ENCODE results near the gene LGI4. TPM values are rescaled to one million over a fixed set of nuclear protein-coding genes. Genes with fewer than 3 reads are reported as not detected.
A peak's percentile ranks its signal among the peaks of the same experiment; 100 is the strongest.

Gene LGI4
- total RNA-seq (under 1 TPM in 1 of 2 experiments, not detected in 1; 0.18 TPM), polyA plus RNA-seq (not detected)

- no peaks in the 10 kb centered on the region for H3K27me3 ChIP-seq (ENCODE audit: insufficient read depth, low read length, poor library complexity, severe bottlenecking)
- no peaks in the 10 kb centered on the region for H3K9me3 ChIP-seq (ENCODE audit: low read length)
- ChIA-PET POLR2A (no interaction called here), CTCF (interaction anchor here (1.0 to 1.4 kb wide), 4 partner anchors 10 to 91 kb away, joined by 3 to 4 read pairs (median 3); no protein-coding TSS in a partner anchor)
- H3K27ac ChIP-seq (ENCODE audit: low read depth, low read length), result no peak within 1 kb of the TSS
- DNase-seq, result no peak
- H3K36me3 Mint-ChIP-seq, result no peaks in the 10 kb centered on the region
- H3K36me3 ChIP-seq (ENCODE audit: insufficient read depth, low read length), result no peaks in the 10 kb centered on the region
- H3K4me1 ChIP-seq (ENCODE audit: insufficient read depth, low read length), result no peaks in the 10 kb centered on the region
- peaks cover 0 to 4% of the 10 kb centered on the region in 2 donors for H3K27me3 Mint-ChIP-seq
- H3K4me1 Mint-ChIP-seq, result peaks cover 0 to 10% (median 7%) of the 10 kb centered on the region in 3 donors
- no peaks in the 10 kb centered on the region for H3K9me3 Mint-ChIP-seq
- H3K27ac Mint-ChIP-seq, result peak within 1 kb of the TSS in 3 of 8 donors; percentile 5 to 76 (median 18)
- H3K4me3 Mint-ChIP-seq, result no peak within 1 kb of the TSS
- H3K4me3 ChIP-seq (ENCODE audit: low read length), result no peak within 1 kb of the TSS
Observed at GRCh38 chr19:35134601-35135242, at the start of gene LGI4. Gene LGI4, minus strand, starts transcription at chr19:35135059. Its CDS starts 379 bp downstream, at chr19:35134680.

- CTCF ChIA-PET, result no interaction called here
- H3K27ac Mint-ChIP-seq, result no peak overlapping the region
Observed at GRCh38 chr19:35184267-35184666, 49.4 kb upstream of the LGI4 start.

GRCh38 chr19:35181387-35181786, 46.5 kb upstream of the LGI4 start:
- Mint-ChIP-seq H3K4me3 (no peak overlapping the region), H3K27ac (no peak overlapping the region), H3K9me3 (peaks cover 0 to 8% (median 6%) of the 10 kb centered on the region in 5 donors), H3K36me3 (peaks cover 0 to 15% (median 0%) of the 10 kb centered on the region in 3 donors), H3K27me3 (peaks cover 3 to 5% of the 10 kb centered on the region in 2 donors), H3K4me1 (peaks cover 10 to 18% (median 14%) of the 10 kb centered on the region in 3 donors)
- H3K9me3 ChIP-seq (ENCODE audit: low read length), result no peaks in the 10 kb centered on the region
- CTCF ChIA-PET, result interaction anchor here (1.0 to 2.7 kb wide), 2 partner anchors 9 to 13 kb away, joined by 4 to 7 read pairs; no protein-coding TSS in a partner anchor
- no peak overlapping the region for H3K4me3 ChIP-seq (ENCODE audit: low read length)
- no peak for DNase-seq
- H3K27ac ChIP-seq (ENCODE audit: low read depth, low read length), result no peak overlapping the region
- H3K27me3 ChIP-seq (ENCODE audit: insufficient read depth, low read length, poor library complexity, severe bottlenecking), result no peaks in the 10 kb centered on the region
- peaks cover 16% of the 10 kb centered on the region for H3K4me1 ChIP-seq (ENCODE audit: insufficient read depth, low read length)
- POLR2A ChIA-PET, result interaction anchor here (1.0 kb wide), 1 partner anchor 9 kb away, joined by 4 read pairs; no protein-coding TSS in a partner anchor
- no peaks in the 10 kb centered on the region for H3K36me3 ChIP-seq (ENCODE audit: insufficient read depth, low read length)

More at GRCh38 chr19:35184267-35184666, 49.4 kb upstream of the LGI4 start:
- H3K4me1 ChIP-seq (ENCODE audit: insufficient read depth, low read length), result peaks cover 16% of the 10 kb centered on the region
- no peaks in the 10 kb centered on the region for H3K36me3 ChIP-seq (ENCODE audit: insufficient read depth, low read length)
- no peaks in the 10 kb centered on the region for H3K27me3 ChIP-seq (ENCODE audit: insufficient read depth, low read length, poor library complexity, severe bottlenecking)
- Mint-ChIP-seq H3K9me3 (peaks cover 0 to 10% (median 6%) of the 10 kb centered on the region in 5 donors), H3K27me3 (peaks cover 3 to 5% of the 10 kb centered on the region in 2 donors), H3K4me3 (no peak overlapping the region), H3K4me1 (peaks cover 3 to 9% (median 9%) of the 10 kb centered on the region in 3 donors), H3K36me3 (peaks cover 0 to 15% (median 0%) of the 10 kb centered on the region in 3 donors)
- H3K4me3 ChIP-seq (ENCODE audit: low read length), result no peak overlapping the region
- POLR2A ChIA-PET, result no interaction called here
- H3K27ac ChIP-seq (ENCODE audit: low read depth, low read length), result no peak overlapping the region
- no peaks in the 10 kb centered on the region for H3K9me3 ChIP-seq (ENCODE audit: low read length)
- no peak for DNase-seq

- H3K4me3 ChIP-seq (ENCODE audit: low read length), result no peak overlapping the region
- peaks cover 3 to 7% of the 10 kb centered on the region in 2 donors for H3K27me3 Mint-ChIP-seq
- no peaks in the 10 kb centered on the region for H3K36me3 ChIP-seq (ENCODE audit: insufficient read depth, low read length)
- peak overlapping the region in 2 of 7 donors; percentile 15 to 49 for H3K4me3 Mint-ChIP-seq
- H3K4me1 Mint-ChIP-seq, result peaks cover 15 to 22% (median 16%) of the 10 kb centered on the region in 3 donors
- no peak overlapping the region for H3K27ac ChIP-seq (ENCODE audit: low read depth, low read length)
- no peak for DNase-seq
- ChIA-PET POLR2A (interaction anchor here (0.6 to 0.7 kb wide), 2 partner anchors 12 to 97 kb away, joined by 3 to 5 read pairs; no protein-coding TSS in a partner anchor), CTCF (interaction anchor here (0.9 to 2.7 kb wide), 2 partner anchors 10 to 15 kb away, joined by 3 to 7 read pairs; no protein-coding TSS in a partner anchor)
- H3K36me3 Mint-ChIP-seq, result peaks cover 0 to 15% (median 0%) of the 10 kb centered on the region in 3 donors
- H3K27ac Mint-ChIP-seq, result peak overlapping the region in 2 of 8 donors; percentile 41 to 78
- no peaks in the 10 kb centered on the region for H3K9me3 ChIP-seq (ENCODE audit: low read length)
- H3K27me3 ChIP-seq (ENCODE audit: insufficient read depth, low read length, poor library complexity, severe bottlenecking), result no peaks in the 10 kb centered on the region
- peaks cover 0 to 8% (median 6%) of the 10 kb centered on the region in 5 donors for H3K9me3 Mint-ChIP-seq
- peaks cover 16% of the 10 kb centered on the region for H3K4me1 ChIP-seq (ENCODE audit: insufficient read depth, low read length)
Observed at GRCh38 chr19:35179830-35180229, 45.0 kb upstream of the LGI4 start.

GRCh38 chr19:35178701-35179100, 43.8 kb upstream of the LGI4 start:
- peaks cover 0 to 2% (median 0%) of the 10 kb centered on the region in 5 donors for H3K9me3 Mint-ChIP-seq
- POLR2A ChIA-PET, result no interaction called here
- no peak overlapping the region for H3K27ac ChIP-seq (ENCODE audit: low read depth, low read length)

GRCh38 chr19:35177377-35178274, 42.8 kb upstream of the LGI4 start:
- POLR2A ChIA-PET, result no interaction called here

More at GRCh38 chr19:35178701-35179100, 43.8 kb upstream of the LGI4 start:
- CTCF ChIA-PET, result no interaction called here
- Mint-ChIP-seq H3K27ac (peak overlapping the region in 1 of 8 donors; percentile 14), H3K36me3 (peaks cover 0 to 10% (median 0%) of the 10 kb centered on the region in 3 donors), H3K4me3 (no peak overlapping the region), H3K4me1 (peaks cover 16 to 23% (median 20%) of the 10 kb centered on the region in 3 donors), H3K27me3 (peaks cover 3 to 7% of the 10 kb centered on the region in 2 donors)
- H3K9me3 ChIP-seq (ENCODE audit: low read length), result no peaks in the 10 kb centered on the region
- peaks cover 16% of the 10 kb centered on the region for H3K4me1 ChIP-seq (ENCODE audit: insufficient read depth, low read length)
- H3K27me3 ChIP-seq (ENCODE audit: insufficient read depth, low read length, poor library complexity, severe bottlenecking), result no peaks in the 10 kb centered on the region
- no peak overlapping the region for H3K4me3 ChIP-seq (ENCODE audit: low read length)
- no peak for DNase-seq
- no peaks in the 10 kb centered on the region for H3K36me3 ChIP-seq (ENCODE audit: insufficient read depth, low read length)

GRCh38 chr19:35176181-35176570, 41.3 kb upstream of the LGI4 start:
- no peaks in the 10 kb centered on the region for H3K9me3 ChIP-seq (ENCODE audit: low read length)
- H3K9me3 Mint-ChIP-seq, result peaks cover 0 to 2% (median 0%) of the 10 kb centered on the region in 5 donors
- peaks cover 0 to 7% (median 3%) of the 10 kb centered on the region in 3 donors for H3K36me3 Mint-ChIP-seq
- POLR2A ChIA-PET, result interaction anchor here (0.7 kb wide), 1 partner anchor 35 kb away, joined by 3 read pairs; no protein-coding TSS in a partner anchor
- no peaks in the 10 kb centered on the region for H3K27me3 ChIP-seq (ENCODE audit: insufficient read depth, low read length, poor library complexity, severe bottlenecking)
- no peak overlapping the region for H3K4me3 ChIP-seq (ENCODE audit: low read length)
- CTCF ChIA-PET, result no interaction called here
- H3K27ac Mint-ChIP-seq, result peak overlapping the region in 2 of 8 donors; percentile 17 to 56
- H3K27ac ChIP-seq (ENCODE audit: low read depth, low read length), result no peak overlapping the region
- H3K4me1 Mint-ChIP-seq, result peaks cover 20 to 43% (median 35%) of the 10 kb centered on the region in 3 donors
- peaks cover 3% of the 10 kb centered on the region for H3K36me3 ChIP-seq (ENCODE audit: insufficient read depth, low read length)
- DNase-seq, result no peak
- no peak overlapping the region for H3K4me3 Mint-ChIP-seq
- peaks cover 3 to 4% of the 10 kb centered on the region in 2 donors for H3K27me3 Mint-ChIP-seq
- peaks cover 30% of the 10 kb centered on the region for H3K4me1 ChIP-seq (ENCODE audit: insufficient read depth, low read length)

More at GRCh38 chr19:35177377-35178274, 42.8 kb upstream of the LGI4 start:
- DNase-seq, result no peak
- Mint-ChIP-seq H3K27me3 (peaks cover 3 to 4% of the 10 kb centered on the region in 2 donors), H3K9me3 (peaks cover 0 to 2% (median 0%) of the 10 kb centered on the region in 5 donors), H3K27ac (peak overlapping the region in 2 of 8 donors; percentile 38 to 72), H3K4me1 (peaks cover 16 to 31% (median 23%) of the 10 kb centered on the region in 3 donors), H3K36me3 (peaks cover 0 to 5% (median 2%) of the 10 kb centered on the region in 3 donors), H3K4me3 (no peak overlapping the region)
- no peak overlapping the region for H3K27ac ChIP-seq (ENCODE audit: low read depth, low read length)
- no peaks in the 10 kb centered on the region for H3K36me3 ChIP-seq (ENCODE audit: insufficient read depth, low read length)
- H3K27me3 ChIP-seq (ENCODE audit: insufficient read depth, low read length, poor library complexity, severe bottlenecking), result no peaks in the 10 kb centered on the region
- no peaks in the 10 kb centered on the region for H3K9me3 ChIP-seq (ENCODE audit: low read length)
- H3K4me1 ChIP-seq (ENCODE audit: insufficient read depth, low read length), result peaks cover 21% of the 10 kb centered on the region
- H3K4me3 ChIP-seq (ENCODE audit: low read length), result no peak overlapping the region
- CTCF ChIA-PET, result no interaction called here
